C4-2B (cell line): ENCODE data around the gene ALAS1.

Source experiments
- CTCF ChIP-seq: fragments of 450-650 bp; conservative IDR thresholded peaks from 2 replicates; pipeline ENCODE4 v1.5.1; 2017; ENCODE audit warnings: mild to moderate bottlenecking
- ZFX ChIP-seq: fragments of 450-650 bp; IDR thresholded peaks from 2 replicates; pipeline ENCODE4 v1.6.1; 2017

DNA sequence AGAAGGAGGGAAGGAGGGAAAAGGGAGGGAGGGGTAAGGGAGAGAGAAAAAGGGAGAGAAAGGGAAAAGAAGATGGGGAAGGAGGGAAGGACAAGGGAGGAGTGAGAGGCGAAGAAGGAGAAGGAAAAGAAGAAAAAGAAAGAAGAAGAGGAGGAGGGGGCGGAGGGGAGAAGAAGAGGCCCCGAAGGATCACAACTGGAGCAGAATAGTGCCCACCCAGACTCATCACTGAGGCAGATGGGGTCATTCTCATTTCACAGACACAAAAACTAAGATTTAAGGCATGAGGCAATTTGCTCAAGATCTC is 2.7 kb upstream of the ALAS1 start:
- TF ChIP-seq CTCF (no peak), ZFX (no peak)
